HCT116 (cell line): Measurements from ENCODE around the gene NOP53. TPM values are rescaled to one million over a fixed set of nuclear protein-coding genes. Genes with fewer than 3 reads are reported as not detected.

Source experiments
- ATAC-seq: fragments of 200-7000 bp; cut with Tn5 transposase; 2 replicates; pipeline ENCODE4 v1.9.1; 2020; ENCODE audit warnings: mild to moderate bottlenecking, moderate library complexity
- BruUV-seq: library from RNA; stranded (reverse); fragments of 400-500 nt; replicated peaks from 2 replicates; lab custom pipeline; 2021; lab: Mats Ljungman, UMichigan
- CTCF ChIA-PET: fragments of 300-600 bp; sonication (Branson Sonifier 250); formaldehyde crosslinking; loops from one replicate; lab custom pipeline; 2021; ENCODE audit warnings: antibody characterized with exemption; lab: Charles Lee
- POLR2A ChIA-PET: fragments of 300-600, 350-600 bp; sonication (Branson Sonifier 250); formaldehyde crosslinking; loops from one replicate; lab custom pipeline; 2021; ENCODE audit warnings: antibody characterized with exemption; lab: Charles Lee
- RAD21 ChIA-PET, 2 experiments: fragments of 300-600 bp; sonication (Branson Sonifier 250); formaldehyde crosslinking; loops; one replicate each; lab custom pipeline; 2023; ENCODE audit warnings: low total read pairs in 2 of 2; ENCODE audit not compliant: uncharacterized antibody in 2 of 2, unreplicated experiment in 2 of 2, low non-redundant PET in 1 of 2; lab: Charles Lee
- DNase-seq: peaks from one replicate; pipeline ENCODE4 v3.0.0-alpha.2; 2010; ENCODE audit warnings: low read depth, low spot score
- H2AFZ ChIP-seq: fragments of 200-600 bp; shearing (Covaris generic), sonication (generic); 2 replicates; pipeline ENCODE4 v1.6.1; 2017; ENCODE audit warnings: low read depth, mixed run types, mixed read lengths, antibody characterized with exemption, low read length; ENCODE audit not compliant: poor library complexity, severe bottlenecking
- H3K27ac ChIP-seq: 2 replicates; pipeline ENCODE4 v1.5.1; 2012; ENCODE audit warnings: low read depth, low read length
- H3K27me3 ChIP-seq: fragments of 200-600 bp; sonication (generic); 2 replicates; pipeline ENCODE4 v1.6.1; 2016; ENCODE audit warnings: mixed run types, low read length, mixed read lengths; ENCODE audit not compliant: insufficient read depth
- H3K36me3 ChIP-seq, 2 experiments: fragments of 200-500 bp in 1 of 2; fragments of 200-600 bp in 1 of 2; sonication (Bioruptor generic) in 1 of 2; sonication (generic) in 1 of 2; 2 replicates each; pipeline versions ENCODE4 v1.5.1 to v1.6.1; 2014 to 2016; ENCODE audit warnings: low read length in 2 of 2, inconsistent platforms in 1 of 2, mixed read lengths in 1 of 2, mixed run types in 1 of 2; ENCODE audit not compliant: insufficient read depth in 2 of 2, control insufficient read depth in 1 of 2
- H3K4me1 ChIP-seq, 2 experiments: fragments of 200-600 bp in 1 of 2; sonication (generic) in 1 of 2; 2 replicates each; pipeline versions ENCODE4 v1.5.1 to v1.6.1; 2012 to 2017; ENCODE audit warnings: low read length in 2 of 2, inconsistent platforms in 1 of 2, mild to moderate bottlenecking in 1 of 2, mixed read lengths in 1 of 2, mixed run types in 1 of 2, moderate library complexity in 1 of 2; ENCODE audit not compliant: insufficient read depth in 2 of 2, control insufficient read depth in 1 of 2
- H3K4me2 ChIP-seq: fragments of 200-600 bp; sonication (generic); 2 replicates; pipeline ENCODE4 v1.6.1; 2017; ENCODE audit warnings: mixed run types, low read length, mixed read lengths
- H3K4me3 ChIP-seq, 2 experiments: fragments of 200-600 bp in 1 of 2; sonication (generic) in 1 of 2; replicated peaks in 1 of 2; 2 replicates each; pipeline ENCODE4 v1.5.1; 2011 to 2016; ENCODE audit warnings: low read length in 2 of 2, control low read depth in 1 of 2, low read depth in 1 of 2, mild to moderate bottlenecking in 1 of 2, mixed read lengths in 1 of 2, mixed run types in 1 of 2
- H3K79me2 ChIP-seq: fragments of 200-600 bp; sonication (generic); 2 replicates; pipeline ENCODE4 v1.6.1; 2017; ENCODE audit warnings: mild to moderate bottlenecking, mixed run types, low read length, moderate library complexity, mixed read lengths; ENCODE audit not compliant: insufficient read depth
- H3K9ac ChIP-seq: fragments of 200-600 bp; sonication (generic); 2 replicates; pipeline ENCODE4 v1.6.1; 2016; ENCODE audit warnings: low read length, mixed read lengths
- H3K9me2 ChIP-seq: fragments of 200-600 bp; sonication (generic), shearing (Covaris generic); 2 replicates; pipeline ENCODE4 v1.6.1; 2017; ENCODE audit warnings: mixed run types, mild to moderate bottlenecking, moderate library complexity; ENCODE audit not compliant: insufficient read depth
- H3K9me3 ChIP-seq, 2 experiments: fragments of 200-500 bp in 1 of 2; fragments of 200-600 bp in 1 of 2; sonication (Bioruptor generic) in 1 of 2; sonication (generic) in 1 of 2; 2 replicates each; pipeline ENCODE4 v1.6.1; 2014 to 2017; ENCODE audit warnings: low read length in 2 of 2, mixed read lengths in 2 of 2, inconsistent platforms in 1 of 2, low read depth in 1 of 2, mild to moderate bottlenecking in 1 of 2, mixed run types in 1 of 2, moderate library complexity in 1 of 2; ENCODE audit not compliant: control insufficient read depth in 1 of 2, insufficient read depth in 1 of 2
- H4K20me1 ChIP-seq: fragments of 200-600 bp; sonication (generic), shearing (Covaris generic); 2 replicates; pipeline ENCODE4 v1.6.1; 2017; ENCODE audit warnings: mixed run types, mild to moderate bottlenecking, moderate library complexity; ENCODE audit not compliant: insufficient read depth
- ATF3 ChIP-seq: IDR thresholded peaks from 2 replicates; pipeline ENCODE4 v1.6.1; 2012
- CBX3 ChIP-seq: IDR thresholded peaks from 2 replicates; pipeline ENCODE4 v1.6.1; 2012; ENCODE audit warnings: low read depth
- CEBPB ChIP-seq: IDR thresholded peaks from 2 replicates; pipeline ENCODE4 v1.6.1; 2012; ENCODE audit warnings: low read depth
- CTCF ChIP-seq, 3 experiments: fragments of 200-600 bp in 1 of 3; sonication (generic) in 1 of 3; IDR thresholded peaks in 2 of 3; conservative IDR thresholded peaks in 1 of 3; 2 replicates each; pipeline ENCODE4 v1.5.1; 2012 to 2017; ENCODE audit warnings: low read depth in 2 of 3, low read length in 2 of 3, antibody characterized with exemption in 1 of 3, borderline replicate concordance in 1 of 3, control low read depth in 1 of 3, mild to moderate bottlenecking in 1 of 3, mixed read lengths in 1 of 3, mixed run types in 1 of 3, moderate library complexity in 1 of 3; ENCODE audit not compliant: insufficient read depth in 1 of 3
- EGR1 ChIP-seq: IDR thresholded peaks from 2 replicates; pipeline ENCODE4 v1.6.1; 2012; ENCODE audit warnings: low read depth
- ELF1 ChIP-seq: IDR thresholded peaks from 2 replicates; pipeline ENCODE4 v1.6.1; 2012; ENCODE audit warnings: low read depth, borderline replicate concordance
- EZH2 ChIP-seq: fragments of 200-600 bp; sonication (generic); IDR thresholded peaks from 2 replicates; pipeline ENCODE4 v1.6.1; 2017; ENCODE audit warnings: antibody characterized with exemption, mixed run types
- EZH2phosphoT487 ChIP-seq: fragments of 200-600 bp; IDR thresholded peaks from 2 replicates; pipeline ENCODE4 v1.6.1; 2018; ENCODE audit warnings: antibody characterized with exemption, borderline replicate concordance
- JUND ChIP-seq: IDR thresholded peaks from 2 replicates; pipeline ENCODE4 v1.6.1; 2012
- POLR2A ChIP-seq: IDR thresholded peaks from 2 replicates; pipeline ENCODE4 v1.7.0; 2011; ENCODE audit warnings: borderline replicate concordance; ENCODE audit not compliant: insufficient read depth, insufficient read length; ENCODE audit errors: extremely low read depth
- RAD21 ChIP-seq: IDR thresholded peaks from 2 replicates; pipeline ENCODE4 v1.6.1; 2012; ENCODE audit warnings: low read depth, mild to moderate bottlenecking
- REST ChIP-seq: IDR thresholded peaks from 2 replicates; pipeline ENCODE4 v1.6.1; 2012; ENCODE audit warnings: low read depth
- SIN3A ChIP-seq: IDR thresholded peaks from 2 replicates; pipeline ENCODE4 v1.6.1; 2012; ENCODE audit warnings: low read depth
- SP1 ChIP-seq: IDR thresholded peaks from 2 replicates; pipeline ENCODE4 v1.6.1; 2012; ENCODE audit warnings: low read depth
- TCF7L2 ChIP-seq: IDR thresholded peaks from 2 replicates; pipeline ENCODE4 v1.7.0; 2011; ENCODE audit warnings: borderline replicate concordance, inconsistent platforms; ENCODE audit not compliant: insufficient read depth, insufficient read length; ENCODE audit errors: extremely low read depth
- ZFX ChIP-seq: fragments of 450-650 bp; IDR thresholded peaks from 2 replicates; pipeline ENCODE4 v1.6.1; 2017
- ZNF274 ChIP-seq: fragments of 200-500 bp; sonication (Bioruptor generic); IDR thresholded peaks from 2 replicates; pipeline ENCODE4 v1.6.1; 2014; ENCODE audit warnings: mild to moderate bottlenecking, low read depth, low read length, inconsistent platforms
- intact Hi-C: fragments of 100-400 bp; cut with micrococcal nuclease; formaldehyde crosslinking; loops from 2 replicates; pipeline ENCODE4 v1.10.0; 2022
- total RNA-seq: library from RNA; stranded (reverse); gene quantifications from one replicate; pipeline ENCODE4 v1.2.1, GENCODE V29; 2021; ENCODE audit not compliant: unreplicated experiment

The NOP53 gene
- total RNA-seq, 1 experiment from 2014 or later = 322 TPM

GRCh38 chr19:47756953-47757608 lies 11.7 kb downstream of the NOP53 start:
- no TSS peak for BruUV-seq
- Histone ChIP-seq H3K79me2 (peaks cover 7% of the 10 kb centered on the region; the same call in 1 of the 2 replicates), H3K9me2 (no peaks in the 10 kb centered on the region), H4K20me1 (peaks cover 6% of the 10 kb centered on the region; the same call in 1 of the 2 replicates), H2AFZ (no peak overlapping the region), H3K27ac (no peak overlapping the region), H3K4me1 (no peaks in the 10 kb centered on the region), H3K36me3 (peaks cover 22 to 56% of the 10 kb centered on the region in 2 experiments), H3K9me3 (no peaks in the 10 kb centered on the region), H3K27me3 (no peaks in the 10 kb centered on the region), H3K4me2 (no peak overlapping the region), H3K9ac (no peak overlapping the region), H3K4me3 (no peak overlapping the region)
- ATAC-seq (no peak), DNase-seq (no peak)
- ChIA-PET POLR2A (no interaction called here), RAD21 (no interaction called here), CTCF (interaction anchor here (2.3 kb wide), 1 partner anchor 9 kb away, joined by 9 read pairs; no protein-coding TSS in a partner anchor)
- intact Hi-C loops = no loop called here
- no peak for TF ChIP-seq EZH2
- no peak for TF ChIP-seq ZNF274
- no peak for TF ChIP-seq EZH2phosphoT487
- no peak for TF ChIP-seq ELF1
- TF ChIP-seq ZFX = no peak
- TF ChIP-seq SIN3A = no peak
- TF ChIP-seq TCF7L2 = no peak
- no peak for TF ChIP-seq CEBPB
- no peak for TF ChIP-seq REST
- no peak for TF ChIP-seq RAD21
- no peak for TF ChIP-seq POLR2A
- TF ChIP-seq CBX3 = no peak
- TF ChIP-seq CTCF (IDR thresholded peaks at IDR 0.05 in 2 of 3, conservative IDR thresholded peaks at IDR 0.05 in 1 of 3; ENCODE audit: borderline replicate concordance in 1 of 3, insufficient read depth in 1 of 3, low read depth in 2 of 3, low read length in 2 of 3) = no peak
- TF ChIP-seq EGR1 = no peak
- TF ChIP-seq ATF3 = no peak
- TF ChIP-seq SP1 = no peak
- TF ChIP-seq JUND = no peak
